Astrocyte of the hippocampus (primary cell): ENCODE measurements around the gene MBNL2.

Experiments
- DNase-seq: peaks from one replicate; pipeline ENCODE4 v3.0.0; 2011; ENCODE audit warnings: low read depth, low spot score

The MBNL2 gene

DNA sequence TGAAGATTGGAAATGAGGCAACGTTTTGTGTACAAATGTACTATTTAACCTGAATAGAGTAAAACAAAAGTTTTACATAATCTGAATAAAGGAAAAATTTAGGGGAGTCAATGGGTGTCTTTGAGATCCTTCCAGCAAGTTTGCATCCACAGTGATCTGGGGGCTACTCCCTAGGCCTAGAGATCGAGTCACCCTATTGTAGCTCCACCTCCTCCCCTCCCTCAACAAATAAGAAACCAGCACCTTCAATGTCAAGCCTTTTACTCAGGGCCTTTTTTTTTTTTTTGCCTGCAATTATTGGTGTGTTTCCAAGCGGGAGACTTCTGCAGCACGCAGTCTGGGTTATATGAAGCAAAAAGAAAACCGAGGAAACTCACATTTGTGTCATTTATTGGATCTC lies 195.6 kb downstream of the MBNL2 start:
- DNase-seq, result no peak

DNA sequence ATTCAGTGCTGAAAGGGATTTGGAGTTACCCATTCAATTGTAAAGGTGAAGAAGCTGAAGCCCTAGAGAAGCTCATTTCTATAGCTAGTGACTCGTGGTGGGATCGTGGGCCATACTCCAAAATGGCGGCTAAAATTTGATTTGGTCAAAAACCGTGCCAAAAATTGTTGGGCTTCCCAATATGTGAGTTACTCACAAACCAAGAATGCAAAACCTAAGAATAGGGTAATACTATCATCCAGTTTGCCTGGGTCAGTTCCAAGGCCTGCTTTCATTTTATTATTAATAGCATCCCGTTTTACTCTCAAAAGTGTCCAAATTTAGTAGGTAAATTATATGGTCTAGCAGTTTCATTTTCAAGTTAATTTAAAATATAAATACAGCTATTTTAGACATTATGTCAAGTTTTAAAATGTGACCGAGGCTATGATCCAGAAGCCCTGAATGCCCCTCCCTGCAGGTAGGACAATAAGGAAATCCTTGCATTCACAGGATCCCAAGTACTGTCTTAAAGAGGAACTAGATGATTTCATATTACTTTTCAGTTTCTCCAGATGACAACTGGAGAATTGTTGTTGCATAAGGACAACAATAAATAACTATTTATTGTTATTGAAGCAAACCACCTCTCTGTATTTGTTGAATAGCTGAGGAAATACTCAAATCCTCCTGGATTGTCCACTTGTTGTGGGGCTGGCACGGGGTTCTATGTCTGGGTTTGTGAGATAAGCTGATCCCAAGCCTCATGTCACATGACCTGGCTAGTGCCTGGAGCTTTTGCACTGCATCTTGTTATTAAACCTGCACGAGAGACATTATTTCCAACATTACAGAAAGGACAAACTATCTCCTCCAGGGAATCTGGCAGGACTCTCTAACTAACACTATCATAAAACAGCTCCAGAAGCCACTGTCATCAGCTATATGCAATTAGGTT lies 200.3 kb downstream of the MBNL2 start:
- DNase-seq, result peak; percentile 23

DNA sequence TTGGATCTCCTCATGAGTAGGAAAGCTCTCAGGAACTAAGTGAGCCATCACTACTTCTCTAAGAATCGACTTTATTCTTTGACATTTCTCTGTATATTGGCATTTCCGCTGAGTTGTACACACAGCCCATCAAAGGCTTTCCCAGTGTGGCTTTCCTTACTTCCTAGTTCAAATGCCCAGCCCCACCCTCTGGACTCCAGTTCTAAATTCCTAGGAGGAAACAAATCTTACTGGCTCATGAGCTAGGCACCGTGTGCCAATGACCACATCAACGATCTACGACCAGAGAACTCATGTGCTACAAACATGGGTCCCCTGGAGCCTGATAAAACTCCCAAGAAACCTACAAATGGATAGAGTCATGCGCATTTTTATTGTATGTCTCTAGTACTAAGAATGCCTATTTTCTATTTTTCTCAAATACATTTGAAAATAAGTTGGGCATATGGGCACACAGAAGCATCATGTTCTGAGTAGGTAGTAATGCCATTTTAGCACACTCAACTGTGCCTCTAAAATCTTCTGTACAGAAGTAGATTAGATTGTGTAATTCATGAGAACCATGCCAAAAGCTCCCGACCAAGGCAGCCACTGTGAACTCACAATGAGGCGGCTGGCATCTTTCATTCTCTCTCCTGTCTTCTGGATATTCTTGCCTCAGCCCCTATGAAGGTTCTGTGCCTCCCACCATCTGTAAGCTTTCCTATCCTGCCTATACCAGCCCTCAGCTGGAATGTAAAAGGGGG lies 201.3 kb downstream of the MBNL2 start:
- no peak for DNase-seq

DNA sequence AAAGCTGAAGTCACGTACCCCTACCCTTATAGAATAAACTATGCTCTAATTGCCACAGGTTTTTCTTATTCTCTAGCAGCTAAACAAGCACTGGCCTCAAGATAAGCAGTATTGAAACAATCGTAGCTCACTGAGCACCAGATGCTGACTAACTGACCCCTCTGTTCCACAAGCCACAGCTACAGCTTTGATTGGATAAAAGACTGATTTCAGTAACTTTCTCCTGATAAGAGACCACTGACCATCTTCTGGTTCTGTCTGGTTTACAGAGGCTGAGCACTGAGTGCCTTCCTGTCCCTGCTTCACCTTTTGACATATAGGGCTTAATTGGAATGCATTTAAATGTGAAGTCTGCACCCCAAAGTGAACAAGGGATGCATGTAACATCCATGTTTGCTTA lies 203.5 kb downstream of the MBNL2 start:
- DNase-seq, result no peak

DNA sequence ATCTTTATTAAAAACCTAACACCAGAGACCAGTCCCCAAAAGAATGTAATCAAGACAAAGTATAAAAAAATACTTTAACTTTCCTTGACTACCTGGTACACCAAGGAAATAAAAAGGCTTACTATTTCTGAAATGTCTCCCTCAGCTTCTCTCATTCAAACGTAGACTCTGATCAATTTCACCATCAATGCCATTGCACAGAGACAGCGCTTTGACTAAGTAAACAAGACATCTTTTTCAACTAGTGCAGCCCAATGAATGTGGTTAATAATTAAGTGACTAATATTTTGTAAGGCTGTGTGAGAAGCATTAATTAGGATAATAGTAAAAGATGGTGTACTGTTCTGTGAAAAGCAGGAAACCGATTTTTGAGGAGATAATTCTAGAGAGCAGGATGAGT lies 204.6 kb downstream of the MBNL2 start:
- DNase-seq, result no peak

DNA sequence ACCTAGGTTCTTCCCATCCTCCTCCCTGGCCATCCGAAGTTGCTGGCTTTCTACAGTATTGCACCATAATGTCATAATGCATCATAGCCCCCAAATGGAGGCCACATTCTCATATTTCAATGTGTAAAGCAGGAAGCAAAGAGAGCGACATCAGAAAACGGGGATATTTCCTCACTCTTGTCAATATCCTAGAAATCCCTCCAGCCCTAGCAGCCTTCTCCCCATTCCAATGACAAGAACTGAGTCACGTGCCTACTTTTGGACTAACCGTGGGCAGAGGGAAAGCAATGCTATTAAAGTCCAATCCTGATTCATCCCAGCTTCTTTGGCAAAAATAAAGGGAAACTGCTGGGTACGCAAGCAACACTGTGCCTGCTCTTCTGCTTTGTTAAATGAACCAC lies 207.5 kb downstream of the MBNL2 start:
- peak; percentile 55 for DNase-seq

DNA sequence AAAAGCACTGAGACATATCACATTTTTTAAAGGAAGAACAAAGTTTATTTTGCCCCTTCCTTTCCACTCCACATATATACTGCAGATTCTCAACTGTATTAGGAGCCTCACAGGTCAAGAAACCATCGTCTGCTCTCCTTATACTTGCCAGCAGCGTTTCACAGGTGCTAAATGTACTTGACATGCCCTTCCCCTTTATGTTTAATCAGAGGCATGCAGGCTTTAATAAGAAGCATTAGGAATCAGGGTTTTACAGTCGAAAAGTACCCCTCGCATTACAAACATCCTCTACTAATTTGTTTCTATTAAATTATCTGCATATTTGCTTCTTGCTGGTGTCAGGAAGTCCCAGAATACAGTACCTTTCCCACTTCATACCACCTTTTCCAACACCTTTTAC lies 208.2 kb downstream of the MBNL2 start:
- DNase-seq, result no peak

DNA sequence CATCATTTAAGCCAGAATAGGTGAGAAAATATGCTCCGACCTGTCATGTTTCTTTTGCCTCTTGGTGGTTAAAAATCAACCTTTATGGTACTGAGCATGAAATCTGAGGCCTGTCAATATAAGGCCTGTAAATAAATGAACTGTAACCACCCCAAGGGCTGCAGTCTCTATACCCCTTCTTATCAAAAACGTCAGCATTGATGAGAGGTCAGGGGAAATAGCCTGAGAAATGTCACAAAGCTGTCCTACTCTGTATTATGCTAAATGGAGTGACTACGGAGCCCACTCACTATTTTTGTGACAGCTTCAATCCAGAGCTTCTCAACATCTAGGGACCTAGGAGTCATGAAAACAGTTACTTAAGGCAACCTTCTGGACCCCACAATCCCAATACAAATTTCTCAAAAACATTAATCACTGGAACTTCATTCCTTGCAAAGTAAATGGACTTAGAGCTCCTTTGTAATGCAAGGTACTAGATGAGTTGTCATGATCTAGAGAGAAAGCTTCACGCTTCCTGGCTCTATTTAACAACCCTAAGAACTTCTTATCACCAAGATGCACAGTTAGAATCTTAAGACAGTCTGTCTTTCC lies 209.1 kb downstream of the MBNL2 start:
- no peak for DNase-seq

DNA sequence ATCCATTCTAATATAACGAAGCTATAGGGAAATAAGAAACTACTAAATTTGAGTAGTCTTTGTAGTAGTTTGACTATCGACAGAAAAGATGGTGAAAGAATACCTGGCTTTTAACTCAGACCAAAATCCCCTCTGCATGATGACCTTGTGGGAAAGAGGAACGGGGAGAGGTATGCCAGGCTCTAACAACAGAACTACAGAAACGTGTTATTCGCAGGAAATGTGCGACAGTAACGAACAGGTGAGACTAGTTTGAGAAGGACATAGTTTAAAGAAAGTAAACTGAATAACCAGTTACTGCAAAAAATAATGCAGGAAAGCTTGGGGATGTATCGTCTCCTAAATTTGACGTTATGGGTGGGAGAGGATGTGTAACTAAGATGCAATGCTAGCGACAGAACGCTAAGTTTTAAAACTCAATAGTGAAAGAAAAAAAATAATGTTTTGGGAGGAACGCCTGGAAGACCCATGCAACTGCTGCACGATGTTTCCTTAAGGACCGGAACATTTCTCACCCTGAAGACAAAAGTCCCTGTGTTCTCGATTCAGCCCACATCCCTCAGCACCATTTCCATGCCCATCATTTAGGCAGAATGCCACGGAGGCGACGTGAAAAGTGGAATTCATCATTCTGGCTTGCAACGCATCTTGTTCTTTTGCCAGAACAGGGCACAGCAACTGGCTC lies 210.2 kb downstream of the MBNL2 start:
- peak; percentile 21 for DNase-seq

DNA sequence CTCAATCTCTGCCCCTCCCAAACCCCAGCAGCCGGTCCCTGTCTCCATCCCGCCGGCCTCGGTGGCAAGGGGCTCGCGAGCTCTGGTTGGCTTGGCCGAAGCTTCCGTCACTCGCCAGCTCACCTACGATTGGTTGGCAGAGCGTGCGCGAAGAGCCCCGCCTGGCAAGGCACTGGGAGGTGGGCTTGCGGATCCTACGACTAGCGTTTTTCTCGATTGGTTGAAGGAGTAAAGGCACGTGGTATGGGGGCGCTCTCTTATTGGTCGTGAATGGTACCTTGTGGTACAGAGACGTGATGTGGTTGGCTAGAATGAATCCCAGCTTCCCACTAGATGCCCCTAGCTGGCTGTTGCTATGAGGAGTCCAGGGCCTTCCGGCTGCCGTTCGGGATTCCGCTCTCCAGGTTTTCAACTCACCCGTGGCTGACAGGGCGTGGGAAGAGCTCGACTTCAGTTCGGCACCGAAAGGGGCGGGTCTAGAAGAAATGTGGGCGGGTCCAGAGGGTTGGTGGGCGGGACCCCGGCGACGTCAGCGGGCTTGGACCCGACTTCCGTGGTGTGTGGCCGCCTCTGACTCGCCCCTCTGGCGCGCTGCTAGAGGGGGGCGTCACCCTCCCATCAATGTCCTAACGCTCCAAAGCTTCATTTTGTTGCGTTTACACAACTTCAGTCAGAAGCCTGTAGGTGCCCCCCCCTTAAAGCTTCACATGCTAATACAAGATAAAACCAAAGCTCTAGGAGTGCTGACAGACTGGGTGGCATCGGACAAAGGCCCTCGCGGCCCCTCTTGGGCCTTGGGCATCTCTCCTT lies 211.0 kb downstream of the MBNL2 start:
- peak; percentile 100 for DNase-seq

DNA sequence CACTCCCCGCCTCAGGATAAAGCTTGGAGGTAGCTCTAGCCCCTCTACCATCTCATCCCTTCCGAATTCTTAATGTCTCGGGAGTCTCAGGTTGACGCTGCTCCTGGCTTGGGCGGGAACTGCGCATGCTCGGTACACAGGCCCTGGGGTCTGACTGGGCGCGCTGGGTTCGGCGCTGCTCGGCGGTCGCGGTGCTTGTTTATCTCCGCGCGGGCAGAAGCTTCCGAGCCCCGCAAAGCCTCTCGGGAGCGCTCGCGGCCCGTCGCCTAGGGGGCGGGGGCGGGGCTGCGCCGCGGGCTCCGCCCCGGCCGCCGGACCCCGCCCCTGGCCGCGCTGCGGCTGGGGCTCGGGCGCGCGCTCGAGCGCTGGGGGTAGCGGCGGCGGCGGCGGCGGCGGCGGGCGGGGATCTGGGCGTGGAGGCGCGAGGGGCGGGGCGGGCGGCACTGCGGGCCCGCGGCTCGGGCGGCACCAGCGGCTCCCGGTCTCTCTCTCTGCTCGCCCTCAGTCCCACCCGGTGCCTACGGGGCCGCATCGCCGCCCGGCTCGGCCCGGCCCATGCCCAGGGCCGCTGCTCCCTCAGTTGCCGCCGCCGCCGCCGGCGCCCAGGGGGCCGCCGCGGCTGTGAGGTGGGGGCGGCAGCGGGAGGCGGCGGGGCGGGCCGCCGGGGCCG lies 211.7 kb downstream of the MBNL2 start, which contains the start of gene RAP2A:
TSS of gene RAP2A (plus strand) at position 443 of the 670 bp plus-strand sequence. CDS start 302 bp downstream, outside the sequence.
- DNase-seq, result peak; percentile 98

DNA sequence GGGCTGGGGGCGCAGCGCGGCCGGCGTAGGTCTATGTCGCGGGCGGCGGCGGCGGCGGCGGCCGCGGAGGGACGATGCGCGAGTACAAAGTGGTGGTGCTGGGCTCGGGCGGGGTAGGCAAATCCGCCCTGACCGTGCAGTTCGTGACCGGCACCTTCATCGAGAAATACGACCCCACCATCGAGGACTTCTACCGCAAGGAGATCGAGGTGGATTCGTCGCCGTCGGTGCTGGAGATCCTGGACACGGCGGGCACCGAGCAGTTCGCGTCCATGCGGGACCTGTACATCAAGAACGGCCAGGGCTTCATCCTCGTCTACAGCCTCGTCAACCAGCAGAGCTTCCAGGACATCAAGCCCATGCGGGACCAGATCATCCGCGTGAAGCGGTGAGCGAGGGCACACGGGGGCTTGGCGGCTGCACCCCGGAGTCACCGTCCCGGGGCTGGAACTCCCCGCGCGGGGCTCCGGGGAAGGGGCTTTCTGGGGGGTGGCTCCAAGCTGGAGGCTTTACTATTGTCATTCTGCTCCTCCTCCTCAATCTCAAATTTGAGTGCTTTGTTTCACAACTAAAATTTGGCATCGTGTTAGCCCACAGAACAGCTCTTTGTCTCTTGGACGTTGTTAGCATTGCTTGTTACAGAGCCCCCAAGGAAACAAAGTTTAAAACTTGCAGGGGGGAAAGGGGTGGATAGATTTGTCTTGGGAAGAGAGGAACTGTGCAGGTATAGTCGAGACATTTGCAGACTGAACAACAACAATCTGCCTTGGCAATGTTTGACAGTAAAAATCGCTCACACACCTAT lies 212.5 kb downstream of the MBNL2 start:
- peak; percentile 68 for DNase-seq

DNA sequence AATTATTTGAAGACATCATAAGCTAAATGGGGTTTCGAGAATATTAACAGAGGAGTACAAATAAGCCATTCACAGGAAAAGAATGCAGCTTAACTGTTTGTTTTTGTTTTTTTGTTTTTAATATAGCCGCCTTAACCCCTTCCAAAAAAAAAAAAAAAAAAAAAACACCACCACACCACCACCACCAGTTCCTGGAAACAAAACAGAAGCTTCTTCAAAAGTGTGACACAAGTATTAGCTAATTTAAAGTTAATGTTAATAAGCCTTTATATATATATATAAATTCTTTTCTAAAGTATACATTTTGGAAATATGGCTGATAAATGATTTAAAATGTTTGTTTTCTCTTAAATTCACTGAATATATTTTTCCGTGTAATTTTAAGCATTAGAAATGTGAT lies 213.2 kb downstream of the MBNL2 start:
- DNase-seq, result no peak

DNA sequence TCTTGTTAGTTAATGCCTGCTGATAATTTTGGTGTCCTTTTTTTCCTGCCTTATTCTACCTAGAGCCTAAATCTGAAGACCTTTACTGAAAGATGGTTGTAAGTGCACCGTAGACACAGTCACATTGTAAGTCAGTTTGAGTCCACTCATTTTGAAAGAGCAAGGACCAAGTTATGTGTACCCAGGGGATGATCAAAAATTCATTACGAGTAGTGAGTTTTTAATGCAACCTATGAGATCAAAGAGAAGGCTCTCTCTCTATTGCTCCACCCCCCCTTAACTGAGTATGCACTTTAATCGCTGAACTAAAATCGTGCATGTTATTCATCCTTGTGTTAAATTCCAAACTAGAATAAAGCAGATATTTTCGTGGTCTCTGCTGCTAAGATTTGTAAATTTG lies 213.7 kb downstream of the MBNL2 start:
- peak; percentile 25 for DNase-seq

DNA sequence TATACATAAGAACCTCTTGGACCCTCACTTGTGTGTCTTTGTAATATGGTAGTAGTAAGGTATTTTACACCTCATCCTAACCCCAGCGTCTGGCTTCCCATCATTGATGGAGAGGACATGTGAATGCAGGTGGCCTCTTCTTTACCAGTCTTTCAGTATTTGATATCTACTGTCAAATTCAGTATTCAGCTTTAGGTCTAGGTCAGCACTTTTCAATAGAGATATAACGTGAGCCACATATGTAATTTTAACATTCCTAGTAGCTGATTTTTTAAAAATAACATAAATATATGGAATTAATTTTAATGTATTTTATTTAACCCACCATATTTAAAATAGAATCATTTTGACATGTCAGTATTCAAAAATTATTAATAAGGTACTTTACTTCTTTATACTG lies 214.7 kb downstream of the MBNL2 start:
- no peak for DNase-seq

DNA sequence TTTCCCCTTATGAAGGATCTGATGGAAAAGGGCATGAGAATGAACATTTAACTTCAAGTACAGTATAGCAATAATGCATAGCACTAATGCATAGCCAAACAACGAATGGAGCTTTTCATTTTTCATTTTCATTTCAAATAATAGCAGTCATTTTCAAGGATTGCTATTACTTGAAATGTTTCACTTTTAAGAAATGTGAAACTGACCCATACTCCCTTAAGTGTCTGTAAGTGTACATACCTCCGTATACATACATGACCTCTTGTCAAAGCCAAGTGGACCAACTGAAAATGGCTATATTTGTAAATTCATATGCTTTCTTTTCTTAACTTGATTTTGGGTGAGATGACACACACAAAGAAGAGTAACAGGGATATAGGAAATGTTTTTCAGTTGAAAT lies 215.6 kb downstream of the MBNL2 start:
- DNase-seq, result no peak

DNA sequence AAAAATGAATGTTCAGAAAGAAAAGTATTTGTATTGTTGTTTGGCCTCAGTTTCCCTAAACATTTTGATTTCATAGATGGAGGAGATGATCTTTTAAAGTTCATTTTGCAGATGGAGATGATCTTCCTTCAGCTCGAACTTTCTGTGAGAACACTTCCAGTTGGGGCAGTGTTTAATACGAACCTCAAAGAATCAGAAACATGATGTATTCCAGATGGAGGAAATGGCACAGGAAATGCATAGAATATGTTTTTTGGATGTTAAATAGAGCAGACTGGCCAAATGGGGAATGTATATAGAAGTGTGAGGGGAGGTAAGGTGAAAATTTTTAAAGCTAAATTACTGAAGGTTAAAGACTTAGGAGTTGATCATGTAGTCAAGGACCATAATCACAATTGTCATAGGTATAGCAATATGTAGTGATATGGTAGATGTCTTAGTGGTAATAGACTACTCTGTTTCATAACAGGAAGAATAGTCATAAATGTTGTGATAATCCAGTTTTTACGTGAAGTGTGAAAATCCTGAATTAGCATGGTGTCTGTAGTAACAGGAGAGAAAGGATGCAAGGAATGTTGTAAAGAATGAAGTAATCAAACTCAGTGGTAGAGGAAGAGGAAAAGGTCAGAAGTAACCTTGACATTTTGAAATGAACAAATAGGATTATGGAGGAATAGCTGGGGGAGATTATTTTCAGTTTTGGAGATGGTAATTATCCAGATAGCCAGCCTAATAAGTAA lies 216.9 kb downstream of the MBNL2 start:
- DNase-seq, result no peak

DNA sequence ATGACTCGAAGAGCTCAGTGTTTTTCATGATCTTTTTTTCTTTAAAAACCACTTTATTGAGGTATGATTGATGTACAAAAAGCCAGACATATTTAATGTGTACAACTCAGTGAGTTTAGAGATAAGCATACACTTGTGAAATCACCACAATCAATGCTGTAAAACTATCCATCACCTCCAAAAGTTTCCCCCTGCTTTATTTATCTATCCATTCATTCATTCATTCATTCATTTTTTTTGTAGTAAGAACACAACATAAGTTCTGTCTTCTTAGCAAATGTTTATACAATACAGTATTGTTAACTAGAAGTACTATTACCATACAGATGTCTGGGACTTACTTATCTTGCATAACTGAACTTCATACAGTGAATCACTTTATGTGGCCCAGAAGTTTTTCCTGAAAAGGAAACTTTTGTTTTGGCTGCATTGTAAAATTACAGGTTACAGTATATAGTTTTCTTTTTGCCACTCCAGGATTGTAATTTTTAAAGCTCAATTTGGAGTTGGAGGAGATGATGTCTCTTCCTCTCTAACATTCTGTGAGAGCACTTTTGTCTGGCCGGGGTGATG lies 218.6 kb downstream of the MBNL2 start:
- DNase-seq, result no peak
